H1 (cell line): ENCODE data around the gene SOS1. TPM values are rescaled to one million over a fixed set of nuclear protein-coding genes. Genes with fewer than 3 reads are reported as not detected.

Experiments used
- CTBP2 ChIP-seq: IDR thresholded peaks from 2 replicates; pipeline ENCODE4 v1.7.0; 2011; ENCODE audit warnings: borderline replicate concordance, mild to moderate bottlenecking, moderate library complexity, mixed read lengths, low read length; ENCODE audit not compliant: insufficient read depth, insufficient read length
- NANOG ChIP-seq: IDR thresholded peaks from 2 replicates; pipeline ENCODE4 v1.6.1; 2011; ENCODE audit warnings: low read length, low read depth, mild to moderate bottlenecking, inconsistent platforms; ENCODE audit not compliant: insufficient read depth, poor library complexity, severe bottlenecking
- polyA plus RNA-seq, 7 experiments: library from polyadenylated mRNA; depleted of rRNA in 3 of 7; stranded (reverse) in 5 of 7; unstranded in 2 of 7; fragments of >200 nt in 5 of 7; fragments of 200-250 nt in 2 of 7; gene quantifications; 1 replicate in 5 of 7; 2 replicates in 1 of 7; 4 replicates in 1 of 7; pipeline versions ENCODE4 v1.2.1 to v1.2.3, GENCODE V29; 2011 to 2013; ENCODE audit warnings: missing spikeins in 2 of 7, mixed read lengths in 2 of 7
- total RNA-seq: library from RNA; stranded (reverse); fragmentation: NEBNext Ultra II Directional; extraction: Animal tissue kit (Norgen Biotek cat#: 25700); gene quantifications from 2 replicates; pipeline ENCODE4 v1.2.1, GENCODE V29; 2021

The SOS1 gene
- total and polyA plus RNA-seq, 2 of the 8 experiments (the other 6 are each of a cell fraction or from before 2014, with no cell fraction given) = 25.7 to 27.0 TPM

- no peak for TF ChIP-seq NANOG
- TF ChIP-seq CTBP2 = no peak
These were observed 31.7 kb upstream of the SOS1 start (continued) for GRCh38 chr2:39152504-39152903.
